AG04449 (cell line): ENCODE measurements around the gene CGB5.
"Not testable (repeated sequence)": the region's sequence is repeated elsewhere in the genome, so short reads cannot be mapped to it uniquely, and the experiment has no call there.

Experiments
- CTCF ChIA-PET: fragments of 350-600 bp; formaldehyde crosslinking; extraction: SDS; loops from one replicate; lab custom pipeline; 2021; ENCODE audit warnings: antibody characterized with exemption; lab: Yijun Ruan, JAX
- POLR2A ChIA-PET: fragments of 400-600, 350-600 bp; formaldehyde crosslinking; extraction: SDS; loops from one replicate; lab custom pipeline; 2020; ENCODE audit warnings: antibody characterized with exemption, inconsistent platforms; lab: Yijun Ruan, JAX
- DNase-seq: peaks from one replicate; pipeline ENCODE4 v3.0.0-alpha.2; 2010; ENCODE audit warnings: low read depth, low spot score
- H3K4me3 ChIP-seq: 2 replicates; pipeline ENCODE4 v1.5.1; 2011; ENCODE audit warnings: low read depth, mild to moderate bottlenecking, control low read depth, low read length
- CTCF ChIP-seq: IDR thresholded peaks from one replicate; pipeline ENCODE4 v1.5.1; 2011; ENCODE audit warnings: mild to moderate bottlenecking, moderate library complexity, low read length, control low read depth, inconsistent platforms; ENCODE audit not compliant: insufficient read depth; ENCODE audit errors: missing control alignments

The CGB5 gene

GRCh38 chr19:49020342-49020741 is 23.3 kb upstream of the CGB5 start:
- CTCF ChIA-PET, result interaction anchor here (1.3 to 5.5 kb wide), 3 partner anchors 21 to 36 kb away, joined by 6 to 68 read pairs (median 26); partner anchors contain the start of genes GYS1 and RUVBL2
- DNase-seq, result no peak
- POLR2A ChIA-PET, result no interaction called here
- TF ChIP-seq CTCF, result no peak
- no peak overlapping the region for H3K4me3 ChIP-seq

- no peak overlapping the region for H3K4me3 ChIP-seq
- ChIA-PET POLR2A (no interaction called here), CTCF (interaction anchor here (0.8 to 5.5 kb wide), 2 partner anchors 22 to 28 kb away, joined by 3 to 68 read pairs; partner anchors contain the start of genes GYS1 and RUVBL2)
- DNase-seq, result no peak
- no peak for TF ChIP-seq CTCF
Observed at GRCh38 chr19:49020931-49021895, 22.4 kb upstream of the CGB5 start.

GRCh38 chr19:49022116-49022515 is 21.5 kb upstream of the CGB5 start:
- POLR2A ChIA-PET, result no interaction called here
- no peak for TF ChIP-seq CTCF
- H3K4me3 ChIP-seq, result no peak overlapping the region
- DNase-seq, result no peak
- CTCF ChIA-PET, result interaction anchor here (0.8 to 5.5 kb wide), 2 partner anchors 23 to 29 kb away, joined by 3 to 68 read pairs; partner anchors contain the start of genes GYS1 and RUVBL2

GRCh38 chr19:49024233-49024632 is 19.4 kb upstream of the CGB5 start, which contains the start of gene CGB3:
CGB3 (minus strand) TSS chr19:49024333; CDS start chr19:49023971, 362 bp downstream.
- DNase-seq, POLR2A ChIA-PET, CTCF ChIA-PET, H3K4me3 ChIP-seq: not testable (repeated sequence)

GRCh38 chr19:49025088-49025487 is 18.6 kb upstream of the CGB5 start:
- DNase-seq, H3K4me3 ChIP-seq, CTCF ChIA-PET, POLR2A ChIA-PET: not testable (repeated sequence)

- DNase-seq, POLR2A ChIA-PET, CTCF ChIA-PET, H3K4me3 ChIP-seq: not testable (repeated sequence)
Observed at GRCh38 chr19:49025599-49025998, 18.0 kb upstream of the CGB5 start.

GRCh38 chr19:49028686-49029085 is 15.0 kb upstream of the CGB5 start:
- CTCF ChIA-PET, H3K4me3 ChIP-seq, DNase-seq, POLR2A ChIA-PET: not testable (repeated sequence)

GRCh38 chr19:49029749-49030148 is 13.9 kb upstream of the CGB5 start:
- POLR2A ChIA-PET, result interaction anchor here (1.0 kb wide), 1 partner anchor 37 kb away, joined by 3 read pairs; the partner anchor contains the start of gene GYS1
- DNase-seq, CTCF ChIA-PET, H3K4me3 ChIP-seq: not testable (repeated sequence)

- H3K4me3 ChIP-seq, DNase-seq, CTCF ChIA-PET: not testable (repeated sequence)
- POLR2A ChIA-PET, result interaction anchor here (1.0 kb wide), 1 partner anchor 37 kb away, joined by 3 read pairs; the partner anchor contains the start of gene GYS1
Observed at GRCh38 chr19:49030323-49030722, 13.3 kb upstream of the CGB5 start.
